Tongue (tissue), 2 donors: ENCODE data around the gene TUBB1. TPM values are rescaled to one million over a fixed set of nuclear protein-coding genes. Genes with fewer than 3 reads are reported as not detected.
"Not testable (repeated sequence)": the region's sequence is repeated elsewhere in the genome, so short reads cannot be mapped to it uniquely, and the experiment has no call there.

Source experiments
- DNase-seq: peaks from one replicate; pipeline ENCODE4 v3.0.0-alpha.2; 2015
- total RNA-seq: library from RNA; depleted of rRNA; stranded (reverse); fragments of >200 nt; gene quantifications from one replicate; pipeline ENCODE4 v1.2.3, GENCODE V29; 2014

TUBB1 gene
- total RNA-seq, 1 donor from 2014 or later, result 1.8 TPM

DNA sequence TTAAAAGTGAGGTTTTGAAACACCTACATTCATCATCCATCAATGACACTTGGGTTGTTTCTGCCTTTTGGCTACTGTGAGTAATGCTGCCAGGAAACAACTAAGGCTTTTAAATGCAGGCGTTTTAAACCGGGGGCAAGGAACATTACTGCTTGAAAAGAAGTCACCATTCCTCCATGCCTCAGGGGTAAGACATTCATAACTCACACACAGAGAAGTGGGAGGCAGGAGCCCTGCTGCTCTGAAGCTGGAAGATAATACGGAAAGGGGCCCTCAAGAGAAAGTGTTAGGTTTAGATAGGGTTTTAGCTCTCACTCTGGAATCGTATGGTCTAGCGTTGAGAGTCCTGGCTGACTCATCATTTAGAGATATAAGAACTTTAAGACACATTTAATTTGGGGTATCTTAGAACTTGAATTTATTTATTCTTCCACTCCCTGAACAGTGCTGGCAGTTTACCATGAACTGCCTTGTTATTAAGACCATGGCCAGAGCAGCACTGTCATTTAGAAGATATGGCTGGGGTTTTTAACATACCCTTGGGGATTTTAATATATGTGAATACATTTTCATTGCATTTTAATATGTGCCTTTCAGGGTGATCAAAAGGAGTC, 1.8 kb downstream of the TUBB1 start:
- no peak for DNase-seq

GRCh38 chr20:59022754-59023153, 3.5 kb downstream of the TUBB1 start:
- no peak for DNase-seq

DNA sequence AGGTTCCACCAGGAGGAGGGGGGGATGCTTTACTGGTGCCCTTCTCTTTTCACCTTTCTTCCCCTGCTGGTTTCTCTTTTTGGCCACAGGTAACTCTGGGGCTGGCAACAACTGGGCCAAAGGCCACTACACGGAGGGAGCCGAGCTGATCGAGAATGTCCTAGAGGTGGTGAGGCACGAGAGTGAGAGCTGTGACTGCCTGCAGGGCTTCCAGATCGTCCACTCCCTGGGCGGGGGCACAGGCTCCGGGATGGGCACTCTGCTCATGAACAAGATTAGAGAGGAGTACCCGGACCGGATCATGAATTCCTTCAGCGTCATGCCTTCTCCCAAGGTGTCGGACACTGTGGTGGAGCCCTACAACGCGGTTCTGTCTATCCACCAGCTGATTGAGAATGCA, 4.4 kb downstream of the TUBB1 start:
- no peak for DNase-seq

DNA sequence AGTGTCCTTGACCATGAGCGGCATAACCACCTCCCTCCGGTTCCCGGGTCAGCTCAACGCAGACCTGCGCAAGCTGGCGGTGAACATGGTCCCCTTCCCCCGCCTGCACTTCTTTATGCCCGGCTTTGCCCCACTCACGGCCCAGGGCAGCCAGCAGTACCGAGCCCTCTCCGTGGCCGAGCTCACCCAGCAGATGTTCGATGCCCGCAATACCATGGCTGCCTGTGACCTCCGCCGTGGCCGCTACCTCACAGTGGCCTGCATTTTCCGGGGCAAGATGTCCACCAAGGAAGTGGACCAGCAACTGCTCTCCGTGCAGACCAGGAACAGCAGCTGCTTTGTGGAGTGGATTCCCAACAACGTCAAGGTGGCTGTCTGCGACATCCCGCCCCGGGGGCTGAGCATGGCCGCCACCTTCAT, 4.9 kb downstream of the TUBB1 start:
- no peak for DNase-seq

- no peak for DNase-seq
Observed at GRCh38 chr20:59025086-59025485, 5.9 kb downstream of the TUBB1 start.

DNA sequence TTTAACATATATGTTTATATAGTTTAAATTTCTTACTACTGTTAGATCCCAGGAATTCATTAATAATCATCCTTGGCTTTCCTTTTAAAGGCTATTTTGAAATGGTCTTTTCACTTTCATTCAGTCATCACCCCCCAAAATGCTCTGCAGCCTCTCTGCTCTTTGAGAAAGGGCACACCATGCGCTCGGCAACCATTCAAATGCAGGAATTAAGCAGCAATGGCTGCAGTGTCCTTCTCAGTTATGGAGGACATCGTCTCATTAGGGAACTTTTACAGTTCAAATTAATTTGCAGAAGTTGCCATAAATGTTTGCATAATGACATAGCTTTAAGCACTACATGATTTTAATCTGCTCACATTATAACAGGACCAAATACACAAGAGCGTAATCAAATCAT, 6.3 kb downstream of the TUBB1 start:
- no peak for DNase-seq

DNA sequence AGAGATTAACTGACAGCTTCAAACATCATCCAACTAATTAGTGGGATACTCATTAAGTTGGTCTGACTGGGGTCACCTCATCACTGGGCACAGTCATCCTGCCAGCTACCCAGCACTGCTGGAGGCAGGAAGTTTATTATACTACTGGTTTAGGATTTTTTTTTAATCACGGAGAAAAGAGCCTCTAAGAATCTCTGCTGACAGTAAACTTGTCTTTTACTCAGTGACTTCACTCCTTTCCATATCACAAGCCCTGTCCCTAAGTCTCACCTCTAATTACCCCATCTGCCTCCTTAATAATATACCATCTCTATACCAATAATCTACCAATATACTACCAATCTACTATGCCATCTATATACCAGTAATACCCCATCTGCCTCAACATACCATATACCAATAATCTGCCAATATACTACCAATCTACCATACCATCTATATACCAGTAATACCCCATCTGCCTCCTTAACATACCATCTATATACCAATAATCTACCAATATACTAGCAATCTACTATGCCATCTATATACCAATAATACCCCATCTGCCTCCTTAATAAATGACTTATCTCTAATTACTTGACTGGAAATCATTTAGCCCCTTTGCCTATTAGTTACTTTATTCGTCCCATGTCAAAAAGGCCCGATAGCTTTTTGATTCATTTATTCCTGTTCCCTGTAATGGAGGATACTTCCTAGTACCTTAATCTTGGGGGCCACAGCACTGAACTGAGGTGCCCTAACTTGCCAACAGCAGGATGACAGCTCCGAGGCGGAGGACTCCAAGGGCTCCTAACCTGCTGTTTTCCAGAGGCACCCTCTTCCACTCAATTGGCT, 7.9 kb downstream of the TUBB1 start:
- DNase-seq, result no peak

- no peak for DNase-seq
Observed at GRCh38 chr20:59027741-59028320, 8.6 kb downstream of the TUBB1 start.

GRCh38 chr20:59028812-59029211, 9.6 kb downstream of the TUBB1 start:
- DNase-seq, result no peak

- DNase-seq, result no peak
Observed at GRCh38 chr20:59030911-59031563, 11.8 kb downstream of the TUBB1 start.

DNA sequence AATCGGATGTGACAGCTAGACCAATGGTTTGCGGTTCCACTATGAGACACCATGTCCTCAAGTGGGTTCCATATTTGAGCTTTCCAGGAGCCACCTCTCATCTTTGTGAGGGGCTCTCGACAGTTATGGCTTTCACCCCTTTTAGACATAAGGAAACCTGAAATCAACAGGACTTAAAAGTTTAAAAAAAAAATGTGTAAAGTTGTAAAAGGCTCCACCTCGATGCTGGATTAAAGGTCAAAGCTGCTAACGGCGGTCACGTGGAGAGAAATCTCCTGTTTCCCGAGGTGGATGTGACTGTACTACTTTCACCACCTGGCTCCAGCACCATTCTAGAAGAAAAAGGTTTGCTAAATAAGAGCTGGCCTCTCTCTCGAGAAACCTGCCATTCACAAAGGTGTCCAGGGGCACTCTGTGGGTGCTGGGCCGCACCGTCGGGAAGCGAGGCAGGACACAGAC, 12.4 kb downstream of the TUBB1 start:
- peak; percentile 14 for DNase-seq

GRCh38 chr20:59032023-59032712, 12.9 kb downstream of the TUBB1 start, which contains the start of gene ATP5F1E:
ATP5F1E (minus strand) TSS chr20:59032335; CDS start chr20:59032251, 84 bp downstream.
- DNase-seq, result peak; percentile 98

DNA sequence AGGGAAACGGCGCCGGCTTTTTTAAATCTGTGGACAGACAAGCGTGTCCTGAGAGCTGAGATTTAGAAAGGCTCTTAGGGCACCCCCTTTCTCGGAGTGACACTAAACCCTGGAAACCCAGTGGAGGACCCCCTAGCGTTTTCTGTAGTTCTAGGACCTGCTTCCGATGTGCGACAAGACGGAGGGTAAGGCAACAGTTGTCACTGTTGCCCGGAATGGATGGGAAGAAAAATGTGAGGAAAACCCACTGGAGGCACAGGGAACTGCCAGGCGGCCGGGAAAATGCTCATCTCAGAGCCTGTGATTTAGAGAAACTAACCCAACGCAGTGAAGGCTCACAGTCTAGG, 13.5 kb downstream of the TUBB1 start:
- DNase-seq, result no peak

DNA sequence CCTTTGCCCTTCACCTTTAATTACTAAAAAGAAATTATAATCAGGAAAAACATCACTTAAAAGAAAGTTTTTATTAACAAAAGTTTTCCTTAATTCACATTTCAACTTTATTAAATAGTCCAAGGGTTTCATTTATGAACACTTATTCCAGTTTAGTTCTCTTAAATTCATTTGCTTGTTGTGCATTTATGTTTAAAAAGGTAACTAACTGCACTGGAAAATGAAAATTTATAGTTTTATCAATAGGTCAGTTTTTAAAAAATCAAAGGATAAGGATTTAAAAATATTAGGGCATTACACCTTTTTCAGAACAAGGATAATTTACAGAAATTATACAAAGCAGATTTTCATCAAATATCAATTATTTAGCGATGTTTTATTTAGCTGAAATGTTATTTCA, 13.9 kb downstream of the TUBB1 start:
- DNase-seq, result no peak

DNA sequence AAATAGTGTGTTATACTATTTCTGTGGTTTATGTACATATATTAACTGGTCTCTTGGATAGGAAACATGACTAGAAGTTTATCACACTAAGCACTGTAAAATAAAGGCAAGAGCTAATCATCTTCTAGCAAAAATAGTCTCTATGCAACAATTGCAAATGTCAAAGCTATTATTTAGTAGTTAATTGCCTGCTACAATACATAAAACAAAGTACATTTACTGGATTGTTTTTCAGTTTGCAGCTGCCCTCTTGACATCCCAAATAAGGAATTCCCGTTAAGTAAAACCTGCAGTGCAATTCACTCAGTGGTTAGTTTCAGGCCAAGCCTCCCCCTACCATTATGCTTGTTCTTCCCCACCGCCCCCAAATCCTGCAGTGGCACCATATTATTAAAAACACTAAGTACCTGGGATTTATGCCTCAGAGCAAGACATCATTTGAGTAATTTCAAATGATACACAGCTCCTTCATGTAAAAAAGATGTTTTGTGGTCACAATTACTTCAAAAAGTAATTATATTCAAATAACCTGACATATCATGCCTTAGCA, 14.5 kb downstream of the TUBB1 start:
- DNase-seq, result no peak

DNA sequence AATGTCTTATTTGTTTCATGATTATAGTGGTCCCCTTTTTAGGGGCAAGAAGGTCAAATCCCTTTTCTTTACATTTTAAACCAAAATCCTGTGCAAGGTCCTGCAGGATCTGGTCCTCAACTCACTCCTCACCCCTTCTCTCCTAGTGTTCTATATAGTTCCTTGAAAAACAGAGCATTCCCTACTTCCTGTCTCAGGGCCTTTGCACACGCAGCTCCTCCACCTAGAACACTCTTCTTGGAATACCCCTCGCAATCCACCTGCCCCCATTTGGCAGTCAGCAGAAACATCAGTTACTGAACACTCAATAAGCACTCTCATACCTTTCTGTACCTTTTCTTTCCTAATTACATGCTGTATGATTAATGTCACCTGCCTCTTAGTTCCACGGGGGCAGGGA, 16.2 kb downstream of the TUBB1 start:
- DNase-seq, result no peak

- no peak for DNase-seq
Observed at GRCh38 chr20:59037386-59037785, 18.2 kb downstream of the TUBB1 start.

- no peak for DNase-seq
Observed at GRCh38 chr20:59039233-59039632, 20.0 kb downstream of the TUBB1 start.

GRCh38 chr20:59040667-59041066, 21.4 kb downstream of the TUBB1 start:
- no peak for DNase-seq

DNA sequence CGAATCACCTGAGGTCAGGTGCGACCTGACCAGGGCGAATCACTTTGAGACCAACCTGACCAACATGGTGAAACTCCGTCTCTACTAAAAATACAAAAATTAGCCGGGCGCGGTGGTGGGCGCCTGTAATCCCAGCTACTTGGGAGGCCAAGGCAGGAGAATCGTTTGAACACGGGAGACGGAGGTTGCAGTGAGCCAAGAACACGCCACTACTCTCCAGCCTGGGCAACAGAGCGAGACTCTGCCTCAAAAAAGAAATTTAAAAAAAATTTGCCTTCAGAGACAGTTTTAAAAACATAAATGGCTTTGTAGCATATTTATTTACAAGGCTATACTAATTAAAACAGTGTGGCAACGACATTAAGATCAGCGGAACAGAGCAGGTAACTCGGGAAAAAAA, 22.3 kb downstream of the TUBB1 start:
- DNase-seq, result not testable (repeated sequence)

DNA sequence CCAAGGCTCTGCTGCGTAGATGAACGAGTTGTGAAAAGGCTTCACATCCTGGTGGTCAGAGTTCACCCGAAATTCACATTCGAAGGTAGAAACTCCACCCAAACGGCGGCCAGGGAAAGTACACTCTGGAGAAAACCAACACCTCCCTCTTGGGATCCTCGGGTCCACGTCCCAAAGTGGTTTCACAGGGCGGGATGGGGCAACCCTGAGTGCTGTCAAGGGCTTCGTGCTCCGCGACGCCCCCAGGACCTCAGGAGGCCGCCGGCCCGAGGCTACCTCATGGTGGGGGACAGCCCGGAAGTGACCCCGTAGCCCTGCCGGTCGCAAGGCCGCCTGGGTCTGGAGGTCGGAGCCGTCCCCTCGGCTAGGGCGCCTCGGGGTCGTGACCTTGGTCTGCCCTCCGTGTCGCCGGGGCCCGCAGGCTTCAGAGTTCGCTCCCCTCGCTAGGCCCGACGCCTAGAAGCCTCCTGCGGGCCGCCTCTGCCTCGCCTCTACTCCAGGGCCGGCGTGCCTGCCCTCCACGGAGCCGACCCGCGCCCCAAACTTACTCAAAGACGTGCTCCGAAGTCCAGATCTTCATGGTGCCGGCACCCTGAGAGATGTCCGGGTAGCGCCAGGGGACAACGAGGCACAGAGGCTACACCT, 23.0 kb downstream of the TUBB1 start, which contains the start of gene PRELID3B:
TSS of gene PRELID3B (minus strand) at position 636 of the 645 bp plus-strand sequence. CDS start at position 580, 56 bp downstream.
- peak; percentile 19 for DNase-seq
